BLaER1 treated with 17β-estradiol and CSF1 and Interleukin-3, amounts not matched to agents 10 nM and 100 nM (cell line): ENCODE data around the gene AASDH.

Experiments used
- H3K27ac ChIP-seq, 11 experiments: shearing (Covaris generic); formaldehyde crosslinking; 2 replicates each; pipeline ENCODE4 v1.8.1; 2022
- H3K27me3 ChIP-seq, 11 experiments: shearing (Covaris generic); formaldehyde crosslinking; 2 replicates each; pipeline ENCODE4 v1.8.1; 2022
- H3K36me3 ChIP-seq, 11 experiments: shearing (Covaris generic); formaldehyde crosslinking; 2 replicates each; pipeline ENCODE4 v1.8.1; 2022
- H3K4me1 ChIP-seq, 10 experiments: shearing (Covaris generic); formaldehyde crosslinking; 2 replicates each; pipeline ENCODE4 v1.8.1; 2022
- H3K4me2 ChIP-seq, 11 experiments: shearing (Covaris generic); formaldehyde crosslinking; 2 replicates each; pipeline ENCODE4 v1.8.1; 2022
- H3K4me3 ChIP-seq, 10 experiments: shearing (Covaris generic); formaldehyde crosslinking; 2 replicates each; pipeline ENCODE4 v1.8.1; 2022
- H3K9ac ChIP-seq, 11 experiments: shearing (Covaris generic); formaldehyde crosslinking; 2 replicates each; pipeline ENCODE4 v1.8.1; 2022
- H3K9me3 ChIP-seq, 11 experiments: shearing (Covaris generic); formaldehyde crosslinking; replicated peaks in 1 of 11; 2 replicates each; pipeline ENCODE4 v1.8.1; 2022
- H4K20me1 ChIP-seq, 11 experiments: shearing (Covaris generic); formaldehyde crosslinking; 2 replicates each; pipeline ENCODE4 v1.8.1; 2022
- Cebpa-rat ChIP-seq, 11 experiments: shearing (Covaris generic); IDR thresholded peaks; 2 replicates each; pipeline ENCODE4 v1.8.1; 2022

The AASDH gene

DNA sequence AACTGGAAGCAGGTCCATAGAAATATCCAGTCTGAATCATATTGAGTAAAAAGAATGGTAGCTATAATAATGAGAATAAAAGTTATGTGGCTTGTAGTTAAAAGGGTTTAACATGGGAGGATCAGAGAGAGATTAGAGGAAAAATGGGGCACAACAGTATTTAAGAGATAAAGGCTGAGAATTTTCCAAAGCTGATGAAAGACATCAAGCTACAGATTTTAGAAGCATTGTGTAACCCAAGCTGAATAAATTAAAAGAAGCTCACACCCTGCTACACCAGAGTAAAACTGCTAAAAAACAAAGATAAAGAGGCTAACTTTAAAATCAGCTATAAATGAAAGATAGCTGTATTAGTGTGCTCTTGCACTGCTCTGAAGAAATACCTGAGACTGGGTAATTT is 94.2 kb downstream of the AASDH start:
- no peak for TF ChIP-seq Cebpa-rat (IDR thresholded peaks at IDR 0.05)
- Histone ChIP-seq H3K27me3 (no peaks in the 10 kb centered on the region), H4K20me1 (no peaks in the 10 kb centered on the region), H3K36me3 (peaks cover 0 to 35% (median 5%) of the 10 kb centered on the region in 11 experiments; a peak in 8 of 22 replicates), H3K4me2 (no peak overlapping the region), H3K4me3 (no peak overlapping the region), H3K9ac (no peak overlapping the region), H3K4me1 (peaks cover 0 to 23% (median 2%) of the 10 kb centered on the region in 10 experiments; a peak in 8 of 20 replicates), H3K9me3 (peaks cover 8 to 28% (median 20%) of the 10 kb centered on the region in 11 experiments; a peak in 20 of 22 replicates), H3K27ac (no peak overlapping the region)

DNA sequence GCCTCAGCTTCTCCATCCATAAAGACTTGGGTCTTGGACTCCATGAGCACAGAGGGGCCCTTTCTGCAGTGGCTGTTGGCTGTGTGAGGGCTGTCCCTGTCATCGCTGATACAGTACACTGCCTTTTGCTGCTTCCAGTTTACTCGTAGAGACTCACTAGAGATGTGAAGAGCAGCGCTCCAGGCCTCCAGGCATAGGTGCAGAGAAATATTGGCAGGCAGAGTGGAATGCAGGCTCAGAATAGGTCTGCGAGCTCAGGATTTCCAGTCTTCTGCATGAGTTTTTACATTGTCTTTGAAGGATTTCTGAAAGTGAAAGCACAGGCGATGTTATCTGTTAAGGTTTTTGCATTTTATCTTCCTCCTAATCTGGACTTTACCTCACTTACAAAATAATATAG is 97.4 kb downstream of the AASDH start:
- Histone ChIP-seq H3K4me1 (peaks cover 0 to 10% (median 0%) of the 10 kb centered on the region in 10 experiments; a peak in 4 of 20 replicates), H3K9ac (no peak overlapping the region), H3K27ac (no peak overlapping the region), H3K36me3 (peaks cover 0 to 48% (median 13%) of the 10 kb centered on the region in 11 experiments; a peak in 15 of 22 replicates), H3K9me3 (peaks cover 14 to 37% (median 25%) of the 10 kb centered on the region in 11 experiments; a peak in 21 of 22 replicates), H3K4me3 (no peak overlapping the region), H3K4me2 (no peak overlapping the region), H4K20me1 (no peaks in the 10 kb centered on the region), H3K27me3 (no peaks in the 10 kb centered on the region)
- TF ChIP-seq Cebpa-rat (IDR thresholded peaks at IDR 0.05): no peak

GRCh38 chr4:56288663-56289062 is 98.6 kb downstream of the AASDH start:
- no peak for TF ChIP-seq Cebpa-rat (IDR thresholded peaks at IDR 0.05)
- no peaks in the 10 kb centered on the region for H4K20me1 ChIP-seq
- no peak overlapping the region for H3K4me3 ChIP-seq
- H3K4me1 ChIP-seq: peaks cover 0 to 10% (median 0%) of the 10 kb centered on the region in 10 experiments; a peak in 4 of 20 replicates
- H3K27ac ChIP-seq: no peak overlapping the region
- H3K9ac ChIP-seq: no peak overlapping the region
- H3K4me2 ChIP-seq: no peak overlapping the region
- peaks cover 21 to 46% (median 38%) of the 10 kb centered on the region in 11 experiments; a peak in 21 of 22 replicates for H3K9me3 ChIP-seq
- H3K36me3 ChIP-seq: peaks cover 0 to 61% (median 25%) of the 10 kb centered on the region in 11 experiments; a peak in 16 of 22 replicates
- no peaks in the 10 kb centered on the region for H3K27me3 ChIP-seq
